HL-60 (cell line): Measurements from ENCODE around the gene PIGBOS1.

Experiments
- DNase-seq, 2 experiments: peaks; one replicate each; pipeline ENCODE4 v3.0.0-alpha.2; 2010 to 2020; ENCODE audit warnings: low read depth in 1 of 2, low spot score in 1 of 2
- H3K27ac ChIP-seq: fragments of 250-450 bp; sonication (Bioruptor Pico); replicated peaks from 2 replicates; pipeline ENCODE4 v1.5.1; 2020; ENCODE audit warnings: mild to moderate bottlenecking, moderate library complexity
- H3K27me3 ChIP-seq: fragments of 250-450 bp; sonication (Bioruptor Pico); 2 replicates; pipeline ENCODE4 v1.5.1; 2021; ENCODE audit warnings: mild to moderate bottlenecking, moderate library complexity; ENCODE audit not compliant: insufficient read depth, poor library complexity, severe bottlenecking
- H3K4me3 ChIP-seq: replicated peaks from 2 replicates; pipeline ENCODE4 v1.5.1; 2011; ENCODE audit warnings: mild to moderate bottlenecking, control low read depth, low read length; ENCODE audit not compliant: insufficient read depth
- GABPA ChIP-seq: IDR thresholded peaks from 2 replicates; pipeline ENCODE4 v1.6.1; 2012; ENCODE audit warnings: low read depth
- POLR2AphosphoS5 ChIP-seq: IDR thresholded peaks from 2 replicates; pipeline ENCODE4 v1.6.1; 2012; ENCODE audit warnings: low read depth
- SPI1 ChIP-seq: IDR thresholded peaks from 2 replicates; pipeline ENCODE4 v1.6.1; 2012; ENCODE audit warnings: low read depth, mild to moderate bottlenecking, borderline replicate concordance
- TF ChIP-seq, protein P1 (sequence below): IDR thresholded peaks from 2 replicates; pipeline ENCODE4 v1.6.1; 2012; ENCODE audit warnings: low read depth; ENCODE audit not compliant: insufficient replicate concordance
- TF ChIP-seq, protein P2 (sequence below): IDR thresholded peaks from one replicate; pipeline ENCODE4 v1.5.1; 2011; ENCODE audit warnings: low read length, control low read depth, inconsistent platforms; ENCODE audit not compliant: insufficient read depth

The PIGBOS1 gene

DNA sequence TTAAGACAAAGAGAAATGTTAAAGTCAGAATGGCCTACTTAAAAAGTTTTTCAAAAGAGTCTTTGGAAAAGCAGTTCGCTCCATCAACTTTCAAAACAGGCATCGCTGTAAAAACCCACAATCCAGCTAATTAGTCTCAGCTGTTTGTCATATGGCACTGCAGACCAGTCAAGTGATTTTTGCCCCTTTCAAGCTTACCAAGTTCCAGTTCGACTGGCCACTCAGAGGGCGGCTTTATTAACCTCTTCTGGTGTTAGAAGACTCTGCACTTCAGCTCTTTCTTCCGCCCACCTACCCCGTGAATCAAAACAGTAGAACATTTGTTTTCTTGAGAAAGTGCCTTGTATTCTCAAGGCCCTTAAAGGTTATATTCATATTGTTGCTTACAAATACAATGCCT is 48.6 kb downstream of the PIGBOS1 start:
- no peaks in the 10 kb centered on the region for H3K27me3 ChIP-seq
- no peak for DNase-seq
- no peak overlapping the region for H3K4me3 ChIP-seq
- H3K27ac ChIP-seq = peak overlapping the region; percentile 32
- no peak for TF ChIP-seq POLR2AphosphoS5
- no peak for TF ChIP-seq SPI1
- TF ChIP-seq, protein P1, sequence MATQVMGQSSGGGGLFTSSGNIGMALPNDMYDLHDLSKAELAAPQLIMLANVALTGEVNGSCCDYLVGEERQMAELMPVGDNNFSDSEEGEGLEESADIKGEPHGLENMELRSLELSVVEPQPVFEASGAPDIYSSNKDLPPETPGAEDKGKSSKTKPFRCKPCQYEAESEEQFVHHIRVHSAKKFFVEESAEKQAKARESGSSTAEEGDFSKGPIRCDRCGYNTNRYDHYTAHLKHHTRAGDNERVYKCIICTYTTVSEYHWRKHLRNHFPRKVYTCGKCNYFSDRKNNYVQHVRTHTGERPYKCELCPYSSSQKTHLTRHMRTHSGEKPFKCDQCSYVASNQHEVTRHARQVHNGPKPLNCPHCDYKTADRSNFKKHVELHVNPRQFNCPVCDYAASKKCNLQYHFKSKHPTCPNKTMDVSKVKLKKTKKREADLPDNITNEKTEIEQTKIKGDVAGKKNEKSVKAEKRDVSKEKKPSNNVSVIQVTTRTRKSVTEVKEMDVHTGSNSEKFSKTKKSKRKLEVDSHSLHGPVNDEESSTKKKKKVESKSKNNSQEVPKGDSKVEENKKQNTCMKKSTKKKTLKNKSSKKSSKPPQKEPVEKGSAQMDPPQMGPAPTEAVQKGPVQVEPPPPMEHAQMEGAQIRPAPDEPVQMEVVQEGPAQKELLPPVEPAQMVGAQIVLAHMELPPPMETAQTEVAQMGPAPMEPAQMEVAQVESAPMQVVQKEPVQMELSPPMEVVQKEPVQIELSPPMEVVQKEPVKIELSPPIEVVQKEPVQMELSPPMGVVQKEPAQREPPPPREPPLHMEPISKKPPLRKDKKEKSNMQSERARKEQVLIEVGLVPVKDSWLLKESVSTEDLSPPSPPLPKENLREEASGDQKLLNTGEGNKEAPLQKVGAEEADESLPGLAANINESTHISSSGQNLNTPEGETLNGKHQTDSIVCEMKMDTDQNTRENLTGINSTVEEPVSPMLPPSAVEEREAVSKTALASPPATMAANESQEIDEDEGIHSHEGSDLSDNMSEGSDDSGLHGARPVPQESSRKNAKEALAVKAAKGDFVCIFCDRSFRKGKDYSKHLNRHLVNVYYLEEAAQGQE = no peak
- no peak for TF ChIP-seq GABPA
- TF ChIP-seq, protein P2, sequence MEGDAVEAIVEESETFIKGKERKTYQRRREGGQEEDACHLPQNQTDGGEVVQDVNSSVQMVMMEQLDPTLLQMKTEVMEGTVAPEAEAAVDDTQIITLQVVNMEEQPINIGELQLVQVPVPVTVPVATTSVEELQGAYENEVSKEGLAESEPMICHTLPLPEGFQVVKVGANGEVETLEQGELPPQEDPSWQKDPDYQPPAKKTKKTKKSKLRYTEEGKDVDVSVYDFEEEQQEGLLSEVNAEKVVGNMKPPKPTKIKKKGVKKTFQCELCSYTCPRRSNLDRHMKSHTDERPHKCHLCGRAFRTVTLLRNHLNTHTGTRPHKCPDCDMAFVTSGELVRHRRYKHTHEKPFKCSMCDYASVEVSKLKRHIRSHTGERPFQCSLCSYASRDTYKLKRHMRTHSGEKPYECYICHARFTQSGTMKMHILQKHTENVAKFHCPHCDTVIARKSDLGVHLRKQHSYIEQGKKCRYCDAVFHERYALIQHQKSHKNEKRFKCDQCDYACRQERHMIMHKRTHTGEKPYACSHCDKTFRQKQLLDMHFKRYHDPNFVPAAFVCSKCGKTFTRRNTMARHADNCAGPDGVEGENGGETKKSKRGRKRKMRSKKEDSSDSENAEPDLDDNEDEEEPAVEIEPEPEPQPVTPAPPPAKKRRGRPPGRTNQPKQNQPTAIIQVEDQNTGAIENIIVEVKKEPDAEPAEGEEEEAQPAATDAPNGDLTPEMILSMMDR = no peak

DNA sequence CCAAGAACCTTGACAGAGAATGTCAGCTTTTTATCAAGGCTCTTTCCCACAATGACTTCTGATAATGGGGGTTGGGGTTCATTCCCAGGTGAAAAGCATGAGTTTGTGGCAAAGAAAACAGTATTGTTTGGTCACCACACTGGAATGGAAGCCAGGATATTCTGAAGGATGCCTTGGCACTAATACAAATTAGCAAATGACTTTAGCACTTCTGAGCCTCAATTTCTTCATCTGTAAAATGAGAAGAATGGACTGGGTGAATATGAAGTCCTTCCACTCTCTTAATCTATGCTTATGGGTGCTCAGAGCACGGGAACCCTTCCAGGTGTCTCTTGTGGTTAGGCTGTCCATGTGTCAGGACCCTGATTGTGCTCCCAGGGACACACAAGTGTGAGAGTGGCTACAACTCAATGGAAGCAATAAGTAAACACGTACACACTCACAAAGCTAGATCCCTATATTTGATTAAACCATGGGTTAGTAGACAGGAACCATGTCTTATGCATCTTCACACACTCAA is 50.7 kb downstream of the PIGBOS1 start:
- no peak for DNase-seq
- Histone ChIP-seq H3K27ac (peak overlapping the region; percentile 79), H3K27me3 (no peaks in the 10 kb centered on the region), H3K4me3 (no peak overlapping the region)
- TF ChIP-seq GABPA = no peak
- TF ChIP-seq, protein P2 = no peak
- no peak for TF ChIP-seq SPI1
- TF ChIP-seq POLR2AphosphoS5 = no peak
- TF ChIP-seq, protein P1 = no peak

DNA sequence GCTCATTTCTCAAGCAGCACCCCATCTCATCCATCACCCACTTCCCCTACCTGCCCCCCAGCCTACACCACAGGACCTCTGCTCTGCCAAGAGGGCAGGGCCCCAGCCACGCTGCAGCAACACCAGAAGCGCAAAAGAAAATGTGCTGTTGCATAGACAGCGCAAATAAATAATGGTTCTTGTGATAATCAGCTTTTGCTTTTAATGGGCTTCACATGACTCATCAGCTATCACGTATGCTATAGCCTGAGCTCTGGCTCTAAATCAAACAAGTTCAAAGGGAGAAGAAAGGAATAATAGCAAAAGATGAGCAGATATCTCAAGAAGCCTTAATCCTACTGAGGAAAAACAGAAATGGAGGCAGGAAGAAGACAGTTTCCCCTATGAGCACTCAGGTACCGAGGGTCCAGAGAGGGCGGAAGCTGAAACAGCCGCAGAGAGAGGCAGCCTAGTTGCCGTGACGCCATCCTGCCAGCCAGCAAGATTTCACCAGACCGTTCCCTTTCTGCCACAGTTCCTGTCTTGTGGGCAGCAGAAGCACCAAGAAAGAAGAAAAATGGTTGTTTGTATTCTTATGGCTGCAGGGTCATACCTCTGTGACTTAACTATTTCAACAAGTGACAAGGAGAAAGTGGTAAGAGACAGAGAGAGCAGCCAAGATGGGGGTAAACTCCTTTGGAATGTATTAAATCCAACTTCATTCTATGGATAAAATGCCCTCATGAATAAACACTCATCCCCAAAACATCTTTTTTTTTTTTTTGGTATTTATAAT is 51.3 kb downstream of the PIGBOS1 start:
- peak; percentile 85; the same call in 1 of the 2 replicates for TF ChIP-seq SPI1
- TF ChIP-seq, protein P1 = no peak
- TF ChIP-seq GABPA = peak; percentile 57
- peak; percentile 35; the same call in 1 of the 2 replicates for TF ChIP-seq POLR2AphosphoS5
- Histone ChIP-seq H3K27ac (peak overlapping the region; percentile 79), H3K4me3 (0 out of 2 replicates have a peak overlapping the region, but pooled peaks have one; percentile 13), H3K27me3 (no peaks in the 10 kb centered on the region)
- DNase-seq = peak in 1 of 2 experiments; percentile 93
